Measurements from ENCODE around the gene PPIL6.
"Not testable (repeated sequence)": the region's sequence is repeated elsewhere in the genome, so short reads cannot be mapped to it uniquely, and the experiment has no call there.

The PPIL6 gene

GRCh38 chr6:109393157-109393885 is 47.1 kb downstream of the PPIL6 start:
- no peak for DNase-seq

- no peak for DNase-seq
Observed at GRCh38 chr6:109389650-109390274, 50.7 kb downstream of the PPIL6 start.

- no peak for DNase-seq
Observed at GRCh38 chr6:109388265-109388664, 52.2 kb downstream of the PPIL6 start.

GRCh38 chr6:109383438-109383940 is 56.9 kb downstream of the PPIL6 start:
- DNase-seq = no peak

GRCh38 chr6:109382576-109383437 is 57.6 kb downstream of the PPIL6 start:
- peak; percentile 90 for DNase-seq

GRCh38 chr6:109381747-109382575 is 58.5 kb downstream of the PPIL6 start, which contains the start of gene CD164:
TSS of gene CD164 (minus strand) at chr6:109382467. CDS start at chr6:109382378, 89 bp downstream.
- DNase-seq = peak; percentile 95

- DNase-seq = no peak
Observed at GRCh38 chr6:109381061-109381746, 59.2 kb downstream of the PPIL6 start.

- no peak for DNase-seq
Observed at GRCh38 chr6:109379711-109380110, 60.7 kb downstream of the PPIL6 start.

GRCh38 chr6:109377717-109378116 is 62.7 kb downstream of the PPIL6 start:
- DNase-seq = no peak

- no peak for DNase-seq
Observed at GRCh38 chr6:109374326-109374892, 66.0 kb downstream of the PPIL6 start.

- DNase-seq = no peak
Observed at GRCh38 chr6:109373762-109374161, 66.7 kb downstream of the PPIL6 start.

GRCh38 chr6:109373331-109373730 is 67.1 kb downstream of the PPIL6 start:
- no peak for DNase-seq

GRCh38 chr6:109372130-109372529 is 68.3 kb downstream of the PPIL6 start:
- DNase-seq = no peak

GRCh38 chr6:109370792-109371191 is 69.6 kb downstream of the PPIL6 start:
- no peak for DNase-seq

- no peak for DNase-seq
Observed at GRCh38 chr6:109370336-109370735, 70.1 kb downstream of the PPIL6 start.

- DNase-seq = no peak
Observed at GRCh38 chr6:109369728-109370127, 70.7 kb downstream of the PPIL6 start.

- DNase-seq = not testable (repeated sequence)
Observed at GRCh38 chr6:109364382-109365078, 75.9 kb downstream of the PPIL6 start.

- DNase-seq = no peak
Observed at GRCh38 chr6:109363753-109364152, 76.7 kb downstream of the PPIL6 start.

GRCh38 chr6:109362102-109362884 is 78.1 kb downstream of the PPIL6 start:
- no peak for DNase-seq

GRCh38 chr6:109360791-109361190 is 79.6 kb downstream of the PPIL6 start:
- DNase-seq = no peak
